GM20431 (cell line): Measurements from ENCODE around the gene AMIGO2.
"Not testable (repeated sequence)": the region's sequence is repeated elsewhere in the genome, so short reads cannot be mapped to it uniquely, and the experiment has no call there.

Source experiments
- in situ Hi-C: fragments of 300-500 bp; cut with MseI, MboI; formaldehyde crosslinking; loops from one replicate; pipeline ENCODE4 v1.15.0; 2020; ENCODE audit warnings: low sequenced_read_pairs; ENCODE audit not compliant: unreplicated experiment

AMIGO2 gene

DNA sequence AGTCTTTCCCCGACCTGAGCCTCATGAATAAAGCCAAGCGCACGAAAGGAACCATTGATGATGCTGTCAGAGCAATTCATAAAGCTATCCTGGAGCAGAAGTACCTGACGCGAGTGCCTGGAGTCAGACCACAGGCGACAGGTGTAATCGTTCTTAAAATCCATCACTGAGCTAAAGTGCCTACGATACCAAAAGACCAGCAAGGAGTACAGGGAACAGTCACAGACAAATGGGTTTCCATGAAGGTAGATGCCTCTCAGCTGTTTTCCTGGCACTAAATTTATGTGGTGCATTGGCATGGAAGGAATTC, 1.7 kb downstream of the AMIGO2 start:
- in situ Hi-C loops: loop anchor here (25.0 kb wide), 1 partner anchor 209 kb away; no protein-coding TSS in a partner anchor

DNA sequence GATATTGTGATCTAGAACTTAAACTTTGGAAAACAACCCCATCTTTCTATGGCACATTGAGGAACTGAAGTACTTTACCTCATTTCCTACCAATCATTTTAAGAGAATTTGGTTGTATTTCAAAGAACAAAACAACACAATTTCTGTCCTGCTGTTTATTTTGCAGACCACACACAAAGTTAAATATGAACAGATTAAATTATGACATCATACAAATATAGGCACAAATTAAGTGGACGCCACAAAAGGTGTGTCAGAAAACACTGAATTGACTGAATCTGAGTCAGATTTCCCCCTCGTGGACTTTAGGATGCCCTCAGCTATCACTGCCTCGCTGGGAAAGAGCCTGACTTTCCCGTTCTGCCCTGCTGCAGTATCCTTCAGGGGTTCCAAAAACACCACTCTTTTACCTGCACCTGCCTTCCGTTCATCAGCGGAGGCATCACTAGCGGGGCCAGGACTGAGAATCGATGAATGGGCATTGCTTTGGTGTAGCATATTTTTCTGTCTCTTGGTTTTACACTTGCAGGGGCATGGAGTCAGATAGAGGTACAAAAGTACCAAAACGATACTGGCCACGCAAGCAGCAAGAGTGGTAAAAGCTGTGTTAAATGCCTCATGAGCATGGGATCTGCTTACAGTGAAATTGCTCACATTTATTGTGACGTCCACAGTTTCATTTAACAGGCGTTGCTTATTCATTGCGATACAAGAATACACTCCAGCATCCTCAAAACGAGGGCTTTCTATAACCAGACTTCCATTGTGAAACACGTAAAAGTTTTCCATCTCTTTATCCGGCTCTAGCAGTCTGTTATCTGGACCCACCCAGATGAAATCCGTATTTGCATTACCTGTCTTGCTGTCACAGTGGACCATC, 2.3 kb downstream of the AMIGO2 start:
- in situ Hi-C loops: loop anchor here (25.0 kb wide), 1 partner anchor 210 kb away; no protein-coding TSS in a partner anchor

DNA sequence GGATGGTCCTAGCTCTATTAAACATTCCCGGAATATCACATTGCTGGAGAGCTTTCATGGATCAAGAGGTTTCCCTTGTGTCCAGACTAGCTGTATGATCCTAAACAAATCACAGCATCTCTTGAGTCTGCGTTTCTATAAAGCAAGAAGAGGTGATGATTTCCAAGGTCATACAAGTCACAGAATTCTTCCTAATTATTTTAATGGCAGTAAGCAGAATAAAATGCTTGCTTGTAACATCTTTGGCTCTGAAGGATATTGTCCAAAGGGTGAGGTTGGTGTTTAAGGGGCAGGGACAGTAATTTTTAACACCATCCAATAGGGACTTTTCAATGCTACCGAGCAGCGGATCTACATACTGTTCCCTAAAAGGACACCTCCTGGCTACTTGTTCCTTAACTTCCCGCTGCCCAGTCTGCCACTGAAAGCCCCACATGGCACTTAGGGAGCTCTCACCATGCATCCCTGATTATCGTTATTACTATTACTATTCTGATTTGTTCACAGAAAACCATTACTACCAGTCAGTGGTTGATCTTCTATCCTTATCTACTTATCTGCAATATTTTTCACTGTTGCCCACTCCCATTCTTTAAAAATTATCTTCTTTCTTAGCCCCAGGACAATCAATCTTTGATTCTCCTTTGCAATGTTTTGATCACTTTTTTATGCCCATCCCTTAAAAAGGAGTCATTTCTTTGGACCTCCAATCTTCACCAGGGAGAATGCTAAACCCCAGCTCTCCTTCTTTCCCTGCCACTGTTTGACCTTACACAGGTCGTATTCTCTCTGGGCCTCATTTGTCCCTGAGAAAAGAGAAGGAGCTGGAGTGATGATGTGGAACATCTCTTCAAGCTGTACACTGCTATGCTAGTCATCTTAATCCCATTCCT, 4.3 kb downstream of the AMIGO2 start:
- in situ Hi-C loops: loop anchor here (25.0 kb wide), 1 partner anchor 212 kb away; no protein-coding TSS in a partner anchor

GRCh38 chr12:47074757-47075156, 5.0 kb downstream of the AMIGO2 start:
- in situ Hi-C loops: loop anchor here (25.0 kb wide), 1 partner anchor 213 kb away; no protein-coding TSS in a partner anchor

DNA sequence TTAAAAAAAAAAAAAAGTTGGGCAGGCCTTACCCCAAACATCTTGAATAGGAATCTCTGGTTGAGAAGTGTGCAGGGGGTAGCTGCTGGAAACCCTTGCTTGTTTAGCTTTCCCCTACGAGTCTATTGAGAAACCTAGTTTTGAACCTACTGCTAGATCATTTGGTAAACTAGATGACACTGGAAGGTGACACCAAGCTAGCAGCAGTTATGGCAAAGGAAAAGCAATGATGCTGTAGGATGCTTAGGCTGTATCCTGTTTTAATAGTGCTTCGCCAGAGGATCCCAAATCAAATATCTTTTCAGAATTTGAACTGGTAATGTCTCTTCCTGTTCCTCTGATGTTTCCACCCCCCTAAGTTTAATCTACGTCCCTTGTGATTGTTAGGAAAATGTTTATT, 5.8 kb downstream of the AMIGO2 start:
- in situ Hi-C loops: no loop called here

GRCh38 chr12:47071241-47071852, 8.4 kb downstream of the AMIGO2 start:
- in situ Hi-C loops: no loop called here

GRCh38 chr12:47070310-47070709, 9.4 kb downstream of the AMIGO2 start:
- in situ Hi-C loops: no loop called here

GRCh38 chr12:47068539-47068938, 11.2 kb downstream of the AMIGO2 start:
- in situ Hi-C loops: no loop called here

- in situ Hi-C loops: no loop called here
Measured at GRCh38 chr12:47067771-47068431, 11.9 kb downstream of the AMIGO2 start.

DNA sequence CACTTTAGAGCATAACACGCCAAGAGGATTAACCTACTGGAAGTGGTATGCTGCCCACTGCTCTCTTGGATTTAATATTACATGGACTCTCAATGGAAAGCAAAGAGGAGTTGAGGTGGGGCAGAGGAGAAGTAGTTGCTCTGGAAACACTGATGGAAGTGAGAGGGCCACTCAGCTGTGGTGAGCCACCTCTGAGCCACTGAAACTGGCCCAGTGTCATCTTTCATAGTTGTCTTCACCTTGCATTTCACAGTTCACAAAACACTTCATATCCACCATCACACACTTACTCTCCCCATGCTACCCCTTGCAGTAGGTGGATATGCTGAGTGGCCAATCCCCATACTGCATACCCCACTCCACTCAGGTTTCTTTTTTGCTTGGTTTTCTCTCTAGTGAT, 12.6 kb downstream of the AMIGO2 start:
- in situ Hi-C loops: no loop called here

DNA sequence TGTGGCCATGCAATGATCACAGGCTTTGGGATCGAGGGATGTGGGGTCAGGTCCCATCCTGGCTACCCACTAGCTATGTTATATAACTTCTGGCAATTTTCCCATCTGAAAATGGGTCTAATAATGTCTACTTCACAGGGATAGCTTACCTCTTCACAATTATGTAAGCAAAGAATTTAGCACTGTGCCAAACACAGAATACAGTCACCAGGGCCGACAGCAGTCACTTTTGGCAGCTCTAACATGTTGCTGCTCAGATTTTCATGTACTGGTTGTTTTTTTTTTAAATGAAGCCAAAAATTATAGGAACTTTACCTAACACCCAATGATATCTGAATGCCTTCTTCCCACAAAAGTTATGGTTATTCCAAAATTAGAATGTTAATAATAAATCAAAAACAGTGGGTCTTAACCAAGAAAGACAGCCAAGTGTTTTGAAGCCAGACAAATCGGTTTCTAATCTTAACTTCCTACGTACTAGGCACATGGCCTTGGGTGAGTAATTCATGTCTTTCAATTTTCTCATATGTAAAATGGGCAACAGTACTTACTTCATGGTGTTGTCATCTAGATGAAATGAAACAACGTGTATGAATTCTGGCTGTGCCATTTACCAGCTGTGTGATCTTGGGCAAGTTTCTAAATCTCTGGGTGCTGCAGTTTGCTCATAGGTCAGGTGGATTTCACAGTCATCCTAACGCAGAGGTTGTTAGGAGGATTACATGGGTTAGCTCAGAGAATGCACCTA, 13.3 kb downstream of the AMIGO2 start:
- in situ Hi-C loops: no loop called here

DNA sequence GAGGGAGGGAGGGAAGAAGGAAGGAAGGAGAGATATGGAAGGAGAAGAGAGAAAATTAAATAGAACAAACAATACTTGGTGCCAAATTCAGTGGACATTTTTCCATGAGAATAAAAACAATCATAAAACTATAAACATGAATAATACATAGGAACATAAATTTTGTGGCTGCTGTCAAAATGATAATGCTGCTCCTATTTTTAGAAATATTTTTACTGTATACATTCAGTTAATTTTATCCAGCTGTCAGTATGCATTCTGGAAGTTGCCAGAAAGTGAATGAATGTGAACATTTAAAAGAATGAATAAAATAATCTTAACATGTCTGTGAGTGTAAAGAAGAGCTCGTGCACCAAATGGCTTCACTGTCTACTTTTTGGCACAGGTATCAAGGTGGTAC, 14.2 kb downstream of the AMIGO2 start:
- in situ Hi-C loops: no loop called here

DNA sequence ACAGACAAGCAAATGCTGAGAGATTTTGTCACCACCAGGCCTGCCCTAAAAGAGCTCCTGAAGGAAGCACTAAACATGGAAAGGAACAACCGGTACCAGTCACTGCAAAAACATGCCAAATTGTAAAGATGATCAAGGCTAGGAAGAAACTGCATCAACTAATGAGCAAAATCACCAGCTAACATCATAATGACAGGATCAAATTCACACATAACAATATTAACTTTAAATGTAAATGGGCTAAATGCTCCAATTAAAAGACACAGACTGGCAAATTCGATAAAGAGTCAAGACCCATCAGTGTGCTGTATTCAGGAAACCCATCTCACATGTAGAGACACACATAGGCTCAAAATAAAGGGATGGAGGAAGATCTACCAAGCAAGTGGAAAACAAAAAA, 21.1 kb downstream of the AMIGO2 start:
- in situ Hi-C loops: not testable (repeated sequence)

- in situ Hi-C loops: not testable (repeated sequence)
Measured at GRCh38 chr12:47056944-47057343, 22.8 kb downstream of the AMIGO2 start.

GRCh38 chr12:47055856-47056255, 23.9 kb downstream of the AMIGO2 start:
- in situ Hi-C loops: not testable (repeated sequence)

DNA sequence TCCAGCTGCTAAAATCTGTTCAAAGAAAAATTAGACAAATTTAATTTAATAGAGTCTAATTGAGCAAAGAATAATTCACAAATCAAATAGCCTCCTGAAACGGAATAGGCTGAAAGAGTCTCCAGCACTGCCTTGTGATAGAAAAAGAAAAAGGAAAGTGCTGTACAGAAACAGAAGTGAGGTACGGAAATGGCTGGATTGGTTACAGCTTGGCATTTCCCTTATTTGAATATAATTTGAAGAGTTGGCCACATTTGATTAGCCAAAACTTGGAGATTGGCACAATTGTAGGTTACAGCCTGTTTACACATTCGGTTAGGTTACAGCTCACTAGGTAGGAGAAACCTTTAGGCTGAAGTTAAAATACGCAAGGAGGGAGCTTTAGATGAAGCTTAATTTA, 25.1 kb downstream of the AMIGO2 start:
- in situ Hi-C loops: no loop called here

GRCh38 chr12:47053961-47054360, 25.8 kb downstream of the AMIGO2 start:
- in situ Hi-C loops: no loop called here

GRCh38 chr12:47052274-47052673, 27.5 kb downstream of the AMIGO2 start:
- in situ Hi-C loops: no loop called here

DNA sequence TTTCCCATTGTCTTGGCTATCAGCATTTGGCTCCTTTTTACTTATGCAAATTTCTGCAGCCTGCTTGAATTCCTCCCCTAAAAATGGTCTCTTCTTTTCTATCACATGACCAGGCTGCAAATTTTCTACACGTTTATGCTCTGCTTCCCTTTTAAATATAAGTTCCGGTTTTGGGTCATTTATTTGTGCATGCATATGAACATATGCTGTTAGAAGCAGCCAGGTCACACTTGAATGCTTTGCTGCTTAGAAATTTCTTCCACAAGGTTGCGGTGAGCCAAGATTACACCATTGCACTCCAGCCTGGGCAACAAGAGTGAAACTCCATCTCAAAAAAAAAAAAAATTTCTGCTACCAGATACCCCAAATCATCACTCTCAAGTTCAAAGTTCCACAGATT, 28.5 kb downstream of the AMIGO2 start:
- in situ Hi-C loops: not testable (repeated sequence)
